GM18499 (cell line): ENCODE data around the gene RYK.
"Not testable (repeated sequence)": the region's sequence is repeated elsewhere in the genome, so short reads cannot be mapped to it uniquely, and the experiment has no call there.

Source experiments
- ATAC-seq: cut with Tn5 transposase; IDR thresholded peaks from one replicate; pipeline ENCODE4 v1.9.1; 2021; ENCODE audit warnings: moderate number of reproducible peaks; ENCODE audit not compliant: insufficient read depth, unreplicated experiment

The RYK gene

GRCh38 chr3:134250717-134251220 is at the start of gene RYK:
Gene RYK, minus strand, starts transcription at chr3:134250859. Its CDS starts 205 bp downstream, at chr3:134250654.
- peak; percentile 46 for ATAC-seq

GRCh38 chr3:134299888-134300206 is 49.2 kb upstream of the RYK start:
- ATAC-seq: no peak

DNA sequence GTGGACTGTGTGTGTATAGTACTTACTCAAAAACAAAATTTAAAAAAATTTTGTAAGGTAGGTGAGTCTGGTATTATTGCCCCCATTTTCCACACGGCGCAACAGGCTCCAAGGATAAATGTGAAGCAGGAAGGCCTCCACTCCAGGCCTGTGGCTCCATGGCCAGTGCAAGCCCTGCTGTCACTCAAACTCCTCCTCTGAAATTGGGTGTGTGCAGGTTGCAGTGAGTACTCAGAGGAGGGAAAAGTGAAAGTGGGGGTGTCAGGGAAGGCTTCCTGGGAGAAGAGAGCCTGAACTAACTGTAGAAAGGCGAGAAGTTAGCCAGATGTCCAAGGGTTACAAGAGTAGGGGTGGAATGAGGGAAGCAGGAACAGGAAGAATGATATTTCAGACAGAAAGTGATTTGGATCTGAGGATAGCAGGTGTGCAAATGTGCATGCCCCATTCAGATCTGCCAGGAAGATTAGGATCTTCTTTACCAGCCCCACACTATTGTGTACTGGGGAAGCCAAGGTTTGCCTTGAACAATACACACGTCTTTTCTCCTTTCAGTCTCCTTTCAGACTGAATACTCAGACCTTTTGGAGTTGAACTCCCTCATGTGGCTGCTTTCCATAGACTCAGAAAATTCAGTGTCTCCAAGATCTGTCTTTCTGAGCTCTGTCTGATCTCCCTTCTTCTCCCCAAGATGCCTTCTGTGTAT is 48.7 kb upstream of the RYK start:
- ATAC-seq: no peak

DNA sequence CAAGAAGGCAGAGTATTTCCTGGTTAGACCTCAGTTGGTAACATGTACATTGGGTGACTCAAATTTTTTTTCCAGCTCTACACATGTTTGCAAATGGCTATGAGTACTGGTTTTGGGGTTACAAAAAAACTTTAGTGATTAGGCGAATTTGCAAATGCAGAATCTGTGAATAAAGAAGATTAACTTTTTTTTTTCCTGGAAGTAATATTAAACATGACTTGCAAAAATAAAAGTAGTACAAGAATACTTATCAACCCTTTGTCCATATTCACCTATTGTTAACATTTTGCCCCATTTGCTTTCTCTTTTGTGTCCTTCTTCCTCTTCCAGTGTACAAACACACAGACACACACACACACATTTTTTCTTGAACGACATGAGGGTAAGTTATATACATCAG is 47.6 kb upstream of the RYK start:
- no peak for ATAC-seq

DNA sequence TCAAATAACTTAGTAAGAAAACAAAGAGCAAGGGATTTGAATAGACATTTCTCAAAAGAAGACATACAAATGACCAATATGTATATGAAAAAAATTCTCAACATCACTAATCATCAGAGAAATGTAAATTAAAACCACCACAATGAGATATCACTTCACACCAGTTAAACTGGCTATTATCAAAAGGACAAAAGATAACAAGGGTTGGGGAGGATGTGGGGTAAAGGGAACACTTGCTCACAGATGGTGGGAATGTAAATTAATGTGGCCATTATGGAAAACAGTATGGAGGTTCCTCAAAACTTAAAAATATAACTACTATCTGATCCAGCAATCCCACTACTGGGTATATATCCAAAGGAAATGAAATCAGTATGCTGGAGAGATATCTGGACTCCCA is 46.0 kb upstream of the RYK start:
- no peak for ATAC-seq

DNA sequence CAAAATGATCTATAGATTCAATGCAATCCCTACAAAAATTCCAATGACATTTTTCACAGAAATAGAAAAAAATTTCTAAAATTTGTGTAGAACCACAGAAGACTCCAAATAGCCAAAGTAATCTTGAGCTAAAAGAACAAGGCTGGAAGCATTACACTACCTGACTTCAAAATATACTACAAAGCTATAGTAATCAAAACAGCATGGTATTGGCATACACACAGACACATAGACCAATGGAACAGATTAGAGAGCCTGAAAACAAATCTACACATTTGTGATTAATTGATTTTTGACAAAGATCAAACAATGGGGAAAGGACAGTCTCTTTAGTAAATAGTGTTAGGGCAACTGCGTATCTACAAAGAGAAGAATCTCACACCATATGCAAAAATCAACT is 45.3 kb upstream of the RYK start:
- no peak for ATAC-seq

DNA sequence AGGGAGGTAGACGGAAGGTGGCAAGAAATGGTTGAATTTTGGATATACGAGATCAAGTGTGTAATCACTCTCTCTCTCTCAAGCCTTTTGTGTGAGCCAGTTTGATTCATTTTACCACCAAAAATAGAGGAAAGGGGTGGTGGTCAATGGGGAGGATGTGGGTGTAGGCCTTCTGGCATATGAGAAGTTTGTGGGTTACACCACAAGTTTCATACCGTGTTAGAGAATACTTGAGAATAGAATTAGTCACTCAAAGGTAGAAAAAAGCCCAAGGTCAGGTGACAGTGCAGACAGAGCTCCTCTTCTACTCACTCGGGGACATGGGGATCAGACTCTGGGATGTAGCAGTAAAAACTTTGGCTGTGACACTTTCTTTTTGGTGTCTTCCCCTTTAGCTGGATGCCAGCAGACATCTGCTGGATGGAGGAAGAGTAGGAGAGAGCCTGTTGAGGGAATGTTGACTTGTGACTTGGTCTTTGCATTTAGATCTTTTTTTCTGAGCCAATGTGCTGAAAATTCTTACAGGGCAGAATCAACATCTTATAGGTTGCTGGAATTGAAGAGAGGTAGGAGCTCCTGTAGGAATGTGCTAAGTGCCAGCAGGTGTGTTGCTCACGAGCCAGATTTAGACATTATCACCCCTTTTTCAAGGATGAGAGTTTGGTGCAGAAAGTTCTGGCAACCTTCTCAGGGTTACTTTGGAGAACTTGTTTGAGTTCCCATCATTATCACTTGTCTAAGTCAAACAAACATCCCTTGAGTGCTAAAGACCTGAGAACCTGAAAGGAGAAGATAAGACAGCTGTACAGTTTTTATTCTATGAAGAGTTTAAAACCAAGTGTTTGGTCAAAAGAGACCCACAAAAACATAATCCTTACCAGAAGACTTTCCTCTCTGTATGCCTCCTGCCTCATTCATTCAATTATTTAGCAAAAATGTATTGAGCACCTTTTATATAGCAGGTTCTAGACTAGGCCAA is 43.9 kb upstream of the RYK start:
- peak; percentile 100 for ATAC-seq

DNA sequence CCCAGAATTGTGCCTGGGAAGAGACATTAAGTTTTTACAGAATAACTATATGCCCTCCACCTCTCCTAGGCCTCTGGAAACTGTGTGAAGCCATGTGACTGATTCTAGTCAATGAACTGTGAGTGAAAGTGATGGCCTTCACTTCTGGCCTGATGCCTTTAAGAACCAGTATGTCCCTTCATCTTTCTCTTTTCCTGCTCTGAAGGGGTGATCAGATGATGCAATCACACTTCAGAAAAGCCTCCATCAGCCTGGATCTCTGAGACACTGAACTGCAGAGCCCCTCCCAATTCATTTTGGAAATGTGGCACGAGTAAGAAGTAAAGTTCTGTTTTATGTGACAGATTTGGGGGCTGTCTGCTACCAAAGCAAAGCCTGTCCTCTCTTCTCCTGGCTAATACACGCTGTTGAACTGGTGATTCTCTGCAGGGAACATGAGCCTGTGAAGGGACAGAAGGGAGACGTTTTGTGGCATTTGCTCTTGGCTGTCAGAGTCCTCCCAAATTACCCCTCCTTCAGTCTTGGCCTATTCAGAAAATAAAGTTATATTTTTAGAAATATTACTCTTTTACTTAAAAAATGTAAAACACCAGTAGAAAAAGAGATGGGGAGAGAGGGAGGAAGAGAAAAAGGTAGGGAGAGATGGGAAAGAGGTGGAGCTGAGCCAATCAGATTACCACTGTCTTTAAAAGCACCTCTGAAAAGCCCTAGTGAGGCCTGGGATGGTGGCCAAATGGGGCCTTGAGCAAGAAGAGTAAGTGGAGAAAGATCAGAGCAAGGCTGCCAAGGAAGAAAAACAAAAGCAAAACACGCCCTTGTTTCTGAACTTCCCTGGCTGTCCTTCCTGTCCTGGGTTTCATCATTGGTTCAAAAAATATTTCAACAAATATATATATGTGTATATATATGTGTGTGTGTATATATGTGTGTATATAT is 40.9 kb upstream of the RYK start:
- no peak for ATAC-seq

DNA sequence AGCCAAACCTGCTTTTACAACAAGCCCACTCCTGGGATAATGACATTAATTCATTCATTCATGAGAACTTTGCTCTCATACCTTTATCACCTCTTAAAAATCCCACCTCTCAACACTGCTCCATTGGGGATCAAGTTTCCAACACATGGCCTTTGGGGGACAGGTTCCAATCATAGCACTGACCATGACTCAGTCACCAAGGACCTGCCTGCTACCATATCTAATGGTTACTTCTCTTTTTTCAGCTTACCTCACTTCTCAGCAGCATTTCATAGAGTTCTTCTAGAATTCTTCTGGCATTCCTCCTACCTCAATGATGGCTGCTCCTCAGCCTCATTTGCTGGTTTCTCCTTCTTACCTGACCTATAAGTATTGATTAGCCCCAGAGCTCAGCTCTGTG is 36.9 kb upstream of the RYK start:
- ATAC-seq: no peak

DNA sequence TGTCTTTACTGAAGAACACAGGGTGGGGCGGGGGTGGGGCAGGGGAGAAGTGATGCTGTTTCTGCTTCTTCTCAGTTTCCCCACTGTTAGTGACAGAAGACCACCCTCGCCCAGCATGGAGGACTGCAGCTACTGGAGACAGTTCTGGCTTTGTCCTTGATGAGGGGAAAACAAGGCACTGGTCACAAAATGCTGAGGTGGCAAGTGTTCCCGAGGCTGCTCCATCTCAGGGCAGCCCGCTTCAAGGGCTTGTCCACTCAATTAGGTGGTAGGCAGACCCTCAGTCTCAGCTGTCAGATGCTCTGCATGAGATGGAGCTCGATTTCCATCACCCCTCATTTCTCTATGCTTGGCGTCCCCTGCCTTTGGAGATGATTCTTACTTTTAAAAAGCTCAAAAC is 33.8 kb upstream of the RYK start:
- ATAC-seq: no peak

DNA sequence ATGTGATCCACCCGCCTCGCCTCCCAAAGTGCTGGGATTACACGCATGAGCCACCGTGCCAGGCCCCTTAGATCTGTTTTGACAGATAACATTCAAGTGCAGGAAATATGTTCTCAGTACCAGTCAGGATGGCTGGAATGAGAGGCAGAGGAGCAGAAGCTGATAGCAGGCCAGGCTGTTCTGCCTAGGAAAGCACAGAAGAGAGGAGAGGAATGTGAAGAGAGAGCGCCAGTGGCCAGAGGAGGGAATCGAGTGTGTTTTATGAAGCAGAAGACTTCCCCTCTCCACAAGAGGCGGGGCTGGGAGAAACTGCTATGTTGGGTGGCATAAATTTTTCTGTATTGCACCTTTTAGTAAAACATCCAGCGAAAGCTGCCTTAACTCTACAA is 32.0 kb upstream of the RYK start:
- no peak for ATAC-seq

DNA sequence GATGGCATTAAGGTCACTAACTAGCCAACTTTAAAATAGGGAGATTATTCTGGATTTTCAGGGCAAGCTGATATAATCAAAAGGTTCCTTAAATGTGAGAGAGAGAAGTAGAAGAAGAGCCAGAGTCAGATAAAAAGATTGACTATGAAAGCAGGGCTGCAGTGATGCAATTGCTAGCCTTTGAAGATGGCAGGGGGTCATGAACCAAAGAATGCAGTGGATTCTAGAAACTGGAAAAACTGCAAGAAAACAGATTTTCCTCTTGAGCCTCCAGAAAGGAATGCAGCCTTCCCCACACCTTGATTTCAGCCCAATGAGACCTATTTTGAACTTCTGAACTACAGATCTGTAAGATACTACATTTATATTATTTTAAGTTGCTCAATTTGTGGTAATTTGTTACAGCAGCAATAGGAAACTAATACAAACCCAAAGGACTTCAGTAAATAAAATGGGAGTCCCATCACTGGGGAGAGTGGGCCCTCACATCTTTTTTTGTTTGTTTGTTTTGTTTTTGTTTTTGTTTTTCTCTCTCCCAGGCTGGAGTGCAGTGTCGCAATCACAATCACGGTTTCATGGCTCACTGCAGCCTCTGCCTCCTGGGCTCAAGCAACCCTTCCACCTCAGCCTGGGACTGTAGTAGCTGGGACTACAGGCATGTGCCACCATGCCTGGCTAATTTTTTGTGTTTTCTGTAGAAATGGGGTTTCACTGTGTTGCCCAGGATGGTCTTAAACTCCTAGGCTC is 31.4 kb upstream of the RYK start:
- no peak for ATAC-seq

DNA sequence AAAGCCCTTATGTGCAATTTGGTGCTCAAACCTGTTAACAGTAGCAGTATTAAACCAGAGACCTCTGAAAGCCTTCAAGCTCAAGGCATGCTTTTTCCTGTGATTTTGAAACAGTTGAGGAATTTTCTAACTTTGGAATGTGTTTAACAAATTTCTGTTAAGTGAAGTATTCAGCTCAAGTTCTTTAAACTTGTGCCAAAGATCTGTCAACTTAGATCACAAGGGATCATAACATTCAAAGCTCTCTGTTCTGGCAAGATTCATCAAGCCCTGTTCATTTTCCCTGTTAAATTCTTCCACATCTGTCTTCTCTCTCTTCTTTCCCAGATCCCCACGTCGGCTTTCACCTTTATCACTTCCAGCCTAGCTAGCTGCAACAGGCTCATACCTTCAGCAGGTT is 28.8 kb upstream of the RYK start:
- ATAC-seq: no peak

GRCh38 chr3:134277066-134277660 is 26.5 kb upstream of the RYK start:
- ATAC-seq: no peak

DNA sequence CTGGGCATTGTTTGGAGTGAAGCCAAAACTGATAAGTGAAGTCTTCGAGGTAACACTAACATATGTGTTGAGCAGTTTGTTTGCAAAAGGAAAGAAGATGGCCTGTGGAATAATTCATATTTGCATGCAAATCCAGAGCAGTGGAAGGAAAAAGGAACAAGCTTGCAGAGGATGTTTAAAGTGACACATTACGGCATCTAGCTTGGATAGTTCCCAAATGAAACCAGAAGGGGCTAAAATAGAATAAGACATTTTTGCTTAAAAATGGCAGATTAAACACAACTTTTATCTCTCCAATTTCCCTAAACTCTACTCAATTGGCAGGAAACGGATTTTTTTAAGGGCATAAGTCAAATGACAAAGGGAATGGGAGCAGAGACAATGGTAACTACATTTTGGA is 25.4 kb upstream of the RYK start:
- ATAC-seq: no peak

DNA sequence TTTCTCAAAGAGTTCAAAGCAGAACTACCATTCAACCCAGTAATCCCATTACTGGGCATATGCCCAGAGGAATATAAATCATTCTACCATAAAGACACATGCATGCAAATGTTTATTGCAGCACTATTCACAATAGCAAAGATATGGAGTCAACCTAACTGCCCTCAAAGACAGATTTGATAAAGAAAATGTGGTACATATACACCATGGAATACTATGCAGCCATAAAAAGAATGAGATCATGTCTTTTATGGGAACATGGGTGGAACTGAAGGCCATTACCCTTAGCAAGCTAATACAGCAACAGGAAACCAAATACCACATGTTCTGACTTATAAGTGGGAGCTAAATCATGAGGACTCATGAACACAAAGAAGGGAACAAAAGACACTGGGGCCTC is 24.5 kb upstream of the RYK start:
- not testable (repeated sequence) for ATAC-seq

GRCh38 chr3:134274571-134274970 is 23.9 kb upstream of the RYK start:
- ATAC-seq: no peak

- ATAC-seq: no peak
Observed at GRCh38 chr3:134267996-134268395, 17.3 kb upstream of the RYK start.

GRCh38 chr3:134260987-134261386 is 10.3 kb upstream of the RYK start:
- ATAC-seq: no peak
